ENCODE data around the gene FYCO1. TPM values are rescaled to one million over a fixed set of nuclear protein-coding genes. Genes with fewer than 3 reads are reported as not detected.
"Not testable (repeated sequence)": the region's sequence is repeated elsewhere in the genome, so short reads cannot be mapped to it uniquely, and the experiment has no call there.

Gene FYCO1
- 21.2 and 22.6 TPM in 2 replicates for total RNA-seq

DNA sequence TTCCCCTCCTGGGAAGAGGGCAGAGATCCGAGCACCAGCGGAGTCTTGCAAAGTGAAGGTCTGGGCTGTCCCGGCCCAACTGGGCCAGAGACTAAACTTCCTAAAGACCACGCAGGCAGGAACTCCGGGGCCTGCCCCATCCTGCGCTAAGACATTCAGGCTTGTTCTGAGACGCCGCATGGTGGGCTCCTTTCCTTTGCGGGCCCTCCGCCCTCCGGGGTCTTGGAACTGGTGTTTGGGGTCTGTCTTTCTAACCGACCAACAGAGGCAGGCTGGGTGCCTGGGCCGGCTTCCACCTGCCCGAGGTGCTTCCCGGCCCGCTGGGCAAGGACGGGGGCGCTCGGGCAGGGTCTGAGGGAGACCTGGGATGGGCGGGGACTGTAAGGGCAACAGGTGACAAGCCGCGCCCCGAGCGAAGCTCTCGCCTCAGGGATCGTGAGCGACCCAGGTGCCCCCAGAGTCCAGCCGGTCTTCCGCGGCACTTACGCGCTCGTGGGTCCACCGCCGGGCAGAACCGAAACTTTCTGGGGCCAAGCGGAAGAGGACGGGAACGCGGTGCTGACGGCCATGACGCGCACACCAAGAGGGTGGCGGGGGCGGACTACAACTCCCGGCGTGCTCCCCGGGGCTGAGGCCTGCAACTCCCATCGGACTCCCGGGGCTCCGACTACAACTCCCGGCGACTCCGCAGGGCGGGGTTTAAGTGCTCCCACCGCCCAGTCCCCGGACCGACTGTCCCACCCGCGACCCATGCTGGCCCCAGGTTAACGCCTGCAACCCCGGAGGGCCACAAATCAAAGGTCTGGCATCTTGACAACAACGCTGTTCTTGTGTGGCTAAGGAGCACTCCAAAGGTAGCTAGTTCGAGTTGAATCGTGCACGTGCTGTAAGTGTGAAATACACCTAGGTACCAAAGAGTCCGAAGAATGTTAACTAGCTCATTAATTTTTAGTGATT is at the start of gene FYCO1:
TSS of gene FYCO1 (minus strand) at position 589 of the 957 bp plus-strand sequence. CDS start 10,914 bp downstream, outside the sequence.
- peak; percentile 60 for DNase-seq (ENCODE audit: low read depth, low spot score)

DNA sequence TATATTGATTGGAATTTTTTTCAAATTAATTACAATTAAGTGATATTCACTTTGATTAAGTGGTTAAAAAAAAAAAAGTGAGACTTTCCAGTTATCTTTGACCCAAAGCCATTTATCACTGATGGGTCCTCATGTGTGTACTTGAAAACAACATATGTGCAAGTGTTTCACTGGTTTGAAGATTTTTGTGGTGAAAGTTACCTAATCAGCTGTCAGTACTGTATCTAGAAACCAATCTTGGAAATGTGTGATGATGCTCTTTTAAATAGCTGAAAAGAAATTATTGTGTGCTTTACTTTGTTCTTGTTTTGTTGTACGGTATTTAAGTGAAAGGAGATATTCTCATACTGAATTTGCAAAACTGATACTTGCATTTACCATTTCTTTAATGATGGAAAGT is 43.3 kb upstream of the FYCO1 start:
- DNase-seq (ENCODE audit: low read depth, low spot score) = no peak

DNA sequence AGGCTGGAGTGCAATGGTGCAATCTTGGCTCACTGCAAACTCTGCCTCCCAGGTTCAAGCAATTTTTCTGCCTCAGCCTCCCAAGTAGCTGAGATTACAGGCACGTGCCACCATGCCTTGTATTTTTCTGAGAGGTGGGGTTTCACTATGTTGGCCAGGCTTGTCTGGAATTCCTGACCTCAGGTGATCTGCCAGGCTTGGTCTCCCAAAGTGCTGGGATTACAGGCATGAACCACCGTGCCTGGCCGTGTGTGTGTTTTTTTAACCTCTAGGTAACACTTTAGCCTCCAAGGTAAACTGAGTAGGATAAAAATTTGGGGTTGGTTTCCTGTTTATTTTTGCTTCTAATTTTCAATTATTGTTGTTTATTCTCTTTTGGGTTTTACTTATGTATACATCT is 42.4 kb upstream of the FYCO1 start:
- DNase-seq (ENCODE audit: low read depth, low spot score) = not testable (repeated sequence)

DNA sequence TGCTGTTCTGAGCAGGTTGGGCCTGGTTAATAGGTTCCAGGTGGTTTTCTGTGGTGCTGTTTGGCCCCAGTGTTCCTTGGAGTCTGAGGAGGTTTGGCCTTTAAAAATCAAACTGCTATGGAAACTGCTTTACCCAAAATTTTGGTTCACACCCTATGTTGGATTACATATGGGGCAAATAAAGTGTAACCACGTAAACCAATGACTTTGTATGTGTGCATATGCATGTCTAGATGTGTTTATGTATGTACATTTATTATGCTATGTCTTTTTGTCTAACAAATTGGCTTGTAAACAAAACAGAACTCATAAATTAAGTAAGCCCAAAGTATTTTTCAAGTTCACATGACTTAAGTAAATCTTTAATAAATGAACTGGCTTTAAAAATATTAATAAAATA is 40.6 kb upstream of the FYCO1 start:
- DNase-seq (ENCODE audit: low read depth, low spot score) = no peak

DNA sequence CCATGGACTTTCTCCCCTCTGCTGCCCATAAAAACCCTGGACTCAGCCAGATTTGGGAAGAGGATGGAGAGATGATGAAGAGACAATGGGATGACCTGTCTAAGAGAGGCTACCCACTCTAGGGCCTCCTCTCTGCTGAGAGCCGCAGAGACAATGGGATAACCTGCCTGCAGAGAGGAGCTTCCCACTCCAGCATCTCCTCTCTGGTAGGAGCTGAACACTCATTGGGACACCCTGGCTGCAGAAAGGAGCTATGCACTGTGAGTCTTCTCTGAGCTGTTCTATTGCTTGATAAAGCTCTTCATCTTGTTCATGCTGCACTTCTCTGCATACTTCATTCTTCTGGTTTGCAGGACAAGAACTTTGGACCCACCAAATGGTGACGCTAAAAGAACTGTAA is 36.1 kb upstream of the FYCO1 start:
- no peak for DNase-seq (ENCODE audit: low read depth, low spot score)

DNA sequence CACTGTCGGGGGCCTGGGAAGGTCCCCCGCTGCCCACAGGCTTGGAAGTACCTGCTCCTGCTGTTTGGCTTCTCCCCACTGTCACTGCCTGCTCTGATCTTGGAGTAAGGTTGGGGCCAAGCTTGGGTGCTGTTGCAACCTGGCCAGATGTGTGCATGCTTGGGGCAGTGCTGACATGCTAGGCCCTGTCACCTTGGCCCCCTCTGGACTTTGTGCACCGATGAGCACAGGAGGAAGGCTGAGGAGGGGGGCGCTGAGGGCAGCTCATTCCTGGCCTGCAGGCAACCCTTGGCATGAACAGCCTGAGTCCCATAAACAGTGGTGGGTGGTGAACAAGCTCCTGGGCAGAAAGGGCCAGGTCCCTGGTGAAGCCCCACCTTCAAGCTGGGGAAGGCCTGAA is 35.6 kb upstream of the FYCO1 start:
- DNase-seq (ENCODE audit: low read depth, low spot score) = no peak

DNA sequence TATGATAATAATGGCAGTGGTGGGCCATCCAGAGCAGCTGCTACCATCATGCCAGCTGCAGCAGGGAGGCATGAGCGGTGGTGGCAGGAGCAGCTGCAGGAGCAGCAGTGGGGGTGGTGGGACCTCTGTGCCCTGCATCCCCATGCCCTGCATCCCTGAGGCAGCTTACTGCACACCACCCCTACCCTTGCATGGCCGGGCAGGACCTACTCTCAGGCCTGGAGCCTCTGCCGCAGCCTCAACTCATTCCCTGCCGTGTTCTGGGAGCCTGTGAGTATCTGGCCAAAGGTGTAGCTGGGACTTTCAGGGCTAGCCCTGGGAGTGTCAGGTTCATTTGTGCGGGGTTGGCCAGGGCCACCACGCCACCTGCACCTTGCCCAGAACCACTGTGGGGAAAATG is 35.0 kb upstream of the FYCO1 start:
- no peak for DNase-seq (ENCODE audit: low read depth, low spot score)

DNA sequence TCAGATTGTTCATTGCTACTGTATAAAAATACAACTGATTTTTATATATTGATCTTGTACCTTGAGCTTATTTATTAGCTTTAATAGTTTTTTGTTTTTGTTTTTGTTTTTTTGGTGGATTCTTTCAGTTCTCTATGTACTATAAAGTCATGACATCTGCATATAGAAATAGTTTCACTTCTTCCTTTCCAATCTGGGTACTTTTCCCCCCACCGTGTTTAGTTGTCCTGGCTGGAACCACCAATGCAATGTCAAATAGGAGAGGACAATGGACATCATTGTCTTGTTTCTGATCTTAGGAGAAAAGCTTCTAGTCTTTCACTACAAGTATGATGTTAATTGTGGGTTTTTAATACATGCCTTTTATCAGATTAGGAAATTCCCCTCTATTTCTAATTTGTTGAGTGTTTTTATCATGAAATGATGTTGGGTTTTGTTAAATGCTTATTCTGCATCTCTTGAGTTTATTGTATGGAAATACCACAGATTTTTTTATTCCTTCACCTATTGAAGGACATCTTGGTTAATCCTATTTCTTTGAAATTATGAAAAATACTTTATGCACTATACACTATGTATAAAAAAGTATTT is 34.4 kb upstream of the FYCO1 start:
- DNase-seq (ENCODE audit: low read depth, low spot score) = no peak

DNA sequence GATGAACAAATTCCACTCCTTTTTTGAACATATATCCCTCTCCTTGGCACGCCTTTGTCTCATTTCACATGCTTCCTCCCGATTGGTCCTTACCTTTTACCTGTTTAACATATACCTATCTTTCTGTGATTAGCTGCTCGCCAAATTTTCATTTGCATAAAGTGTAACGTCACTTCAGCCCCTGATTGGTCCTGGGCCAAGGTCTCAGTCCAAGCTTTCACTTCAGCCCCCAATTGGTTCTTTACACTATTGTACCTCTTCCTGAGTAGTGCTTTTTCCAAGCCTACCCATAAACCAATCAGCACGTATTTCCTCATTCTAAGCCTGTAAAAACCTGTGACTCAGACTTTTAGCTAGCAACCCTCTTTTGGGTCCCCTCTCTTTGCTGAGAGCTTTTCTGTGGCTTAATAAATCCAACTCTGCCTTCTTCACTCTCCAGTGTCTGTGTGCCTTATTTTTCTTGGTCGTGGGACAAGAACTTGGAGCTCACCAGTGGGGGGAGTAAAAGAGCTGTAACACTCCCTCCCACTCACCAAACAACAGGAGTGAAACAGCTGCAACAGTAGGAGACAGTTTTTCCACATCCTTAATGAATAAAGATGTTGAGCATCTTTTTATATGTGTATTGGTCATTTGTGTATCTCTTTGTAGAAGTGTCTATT is 32.2 kb upstream of the FYCO1 start:
- DNase-seq (ENCODE audit: low read depth, low spot score) = no peak

DNA sequence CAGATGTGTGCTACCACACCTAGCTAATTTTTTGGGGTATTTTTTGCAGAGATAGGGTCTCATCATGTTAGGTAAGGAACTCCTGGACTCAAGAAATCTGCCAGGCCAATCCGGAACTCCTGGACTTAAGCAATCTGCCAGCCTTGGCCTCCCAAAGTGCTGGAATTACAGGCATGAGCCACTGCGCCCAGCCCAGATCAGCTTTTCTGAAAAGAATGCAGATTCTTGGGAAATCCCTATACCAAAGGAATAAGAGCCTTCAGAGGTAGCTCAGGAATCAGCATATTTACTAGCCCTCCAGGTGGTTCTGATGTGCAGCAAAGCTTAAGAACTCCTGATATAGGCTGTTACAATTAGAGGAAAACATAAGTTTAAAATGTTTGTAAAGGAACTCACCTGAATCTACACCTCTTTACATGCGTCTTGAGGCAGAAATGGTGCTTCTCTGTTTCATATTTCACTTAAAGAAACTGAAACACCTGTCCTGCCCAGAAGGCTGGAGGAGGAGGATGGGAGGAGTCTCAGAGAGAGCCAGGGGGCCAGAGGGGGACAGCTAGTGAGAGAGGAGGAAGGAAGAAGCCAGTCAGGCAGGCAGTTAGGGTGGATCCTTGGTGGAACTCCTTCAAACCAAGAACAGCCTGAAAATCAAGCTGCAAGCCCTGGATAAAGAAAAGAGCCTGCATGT is 31.5 kb upstream of the FYCO1 start, which contains the start of gene XCR1:
TSS of gene XCR1 (minus strand) at position 463 of the 685 bp plus-strand sequence. CDS start 5,536 bp downstream, outside the sequence.
- no peak for DNase-seq (ENCODE audit: low read depth, low spot score)

DNA sequence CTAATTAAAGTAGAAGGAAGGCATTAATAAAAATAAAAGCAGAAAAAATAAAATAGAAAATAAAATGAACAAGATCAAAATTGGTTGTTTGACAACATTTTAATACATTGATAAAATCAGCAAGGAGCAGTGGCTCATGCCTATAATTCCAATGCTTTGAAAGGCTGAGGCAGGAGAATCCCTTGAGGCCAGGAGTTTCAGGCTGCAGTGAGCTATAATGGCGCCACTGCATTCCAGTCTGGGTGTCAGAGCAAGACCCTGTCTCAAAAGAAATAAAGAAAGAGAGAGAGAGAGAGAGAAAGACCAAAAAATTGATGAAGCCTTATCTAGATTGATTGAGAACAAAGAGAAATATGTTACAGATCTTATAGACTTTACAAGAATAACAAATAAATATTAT is 29.5 kb upstream of the FYCO1 start:
- no peak for DNase-seq (ENCODE audit: low read depth, low spot score)

DNA sequence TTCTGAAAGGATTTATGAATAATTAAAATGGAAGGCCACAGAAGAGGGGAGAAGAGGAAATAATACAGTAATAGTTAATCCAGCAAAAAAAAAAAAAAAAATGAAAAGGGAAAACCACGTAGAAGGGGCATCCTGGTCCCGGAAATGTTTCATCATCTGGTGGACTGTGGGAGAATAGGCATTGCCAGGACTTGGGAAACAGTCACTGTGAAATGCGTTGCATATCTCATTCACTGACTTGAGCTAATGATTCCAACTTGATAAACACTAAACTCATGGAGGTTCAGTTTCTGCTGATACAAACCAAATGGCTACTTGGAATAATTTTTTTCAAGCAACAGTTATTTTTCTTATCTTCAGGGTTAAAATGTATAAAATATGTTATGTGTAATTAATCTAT is 28.5 kb upstream of the FYCO1 start:
- DNase-seq (ENCODE audit: low read depth, low spot score) = peak; percentile 3

DNA sequence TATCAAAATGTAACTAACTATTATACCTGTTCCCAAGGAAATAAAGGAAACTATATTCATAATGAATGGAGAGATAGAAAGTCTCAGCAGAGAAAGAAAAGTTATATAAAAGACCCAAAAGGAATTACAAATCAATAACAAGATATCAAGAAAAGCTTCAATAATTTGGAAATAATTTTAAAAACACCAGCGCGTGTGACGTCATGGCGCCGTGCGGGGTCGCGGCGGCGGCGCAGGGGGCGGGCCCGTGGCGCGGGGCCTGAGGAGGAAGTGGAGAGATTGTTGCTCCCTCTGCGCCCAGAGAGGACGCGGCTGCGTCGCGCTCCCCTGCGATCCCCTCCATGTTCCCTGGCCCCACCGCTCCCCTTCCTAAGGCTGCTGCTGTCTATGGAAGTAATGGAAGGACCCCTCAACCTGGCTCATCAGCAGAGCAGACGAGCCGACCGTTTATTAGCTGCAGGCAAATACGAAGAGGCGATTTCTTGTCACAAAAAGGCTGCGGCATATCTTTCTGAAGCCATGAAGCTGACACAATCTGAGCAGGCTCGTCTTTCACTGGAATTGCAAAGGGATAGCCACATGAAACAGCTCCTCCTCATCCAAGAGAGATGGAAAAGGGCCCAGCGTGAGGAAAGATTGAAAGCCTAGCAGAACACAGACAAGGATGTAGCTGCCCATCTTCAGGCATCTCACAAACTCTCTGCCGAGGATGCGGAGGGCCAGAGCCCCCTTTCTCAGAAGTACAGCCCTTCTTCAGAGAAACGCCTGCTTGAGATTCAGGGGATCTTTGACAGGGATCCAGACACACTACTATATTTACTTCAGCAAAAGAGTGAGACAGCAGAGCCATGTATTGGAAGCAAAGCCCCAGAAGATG is 27.5 kb upstream of the FYCO1 start:
- no peak for DNase-seq (ENCODE audit: low read depth, low spot score)

DNA sequence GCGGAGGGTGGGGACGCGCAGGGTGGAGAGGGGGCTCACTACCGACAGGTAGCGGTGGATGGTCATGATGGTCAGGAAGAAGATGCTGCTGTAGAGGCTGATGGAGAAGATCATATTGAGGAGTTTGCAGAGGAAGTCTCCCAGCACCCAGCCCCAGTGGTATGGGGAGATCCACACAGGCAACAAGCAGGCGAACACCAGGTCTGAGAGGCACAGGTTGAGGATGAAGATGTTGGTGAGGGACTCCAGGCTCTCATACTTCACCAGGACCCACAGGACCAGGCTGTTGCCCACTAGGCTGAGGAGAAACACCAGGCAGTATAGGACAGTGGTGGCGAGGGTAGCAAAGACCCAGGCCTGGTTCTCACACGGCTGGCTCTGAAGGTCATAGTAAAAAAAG is 25.9 kb upstream of the FYCO1 start:
- no peak for DNase-seq (ENCODE audit: low read depth, low spot score)

DNA sequence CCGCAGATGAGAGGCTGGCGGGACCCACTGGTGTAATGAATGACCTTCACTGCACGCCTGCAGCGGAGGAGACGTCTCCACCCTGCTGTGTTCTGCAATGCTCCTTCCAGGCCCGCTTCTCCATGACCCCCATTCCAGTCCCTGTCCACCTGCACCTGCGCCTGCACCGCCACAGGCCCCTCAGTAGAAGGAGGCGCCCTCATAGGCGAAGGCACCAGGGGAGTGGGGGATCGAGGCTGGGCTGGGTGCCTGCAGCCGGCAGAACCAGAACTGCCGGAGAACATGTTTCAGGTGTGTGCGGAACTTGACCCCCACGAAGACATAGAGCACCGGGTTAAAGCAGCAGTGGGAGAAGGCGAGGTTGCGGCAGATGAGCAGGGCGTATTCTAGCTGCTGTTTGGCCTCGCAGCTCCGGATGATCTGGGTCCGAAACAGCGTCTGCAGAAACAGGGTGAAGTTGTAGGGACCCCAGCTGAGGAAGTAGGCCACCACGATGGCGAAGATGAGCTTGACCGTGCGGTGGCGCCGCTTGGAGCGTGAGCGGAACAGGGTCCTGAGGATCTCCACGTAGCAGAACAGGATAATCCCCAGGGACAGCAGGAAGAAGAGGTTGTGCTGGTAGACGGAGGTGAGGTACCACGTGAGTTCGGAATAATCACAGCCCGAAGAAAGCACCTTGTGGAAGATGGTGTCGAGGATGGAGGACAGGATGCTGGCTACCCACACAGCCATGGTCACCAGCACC is 25.3 kb upstream of the FYCO1 start:
- no peak for DNase-seq (ENCODE audit: low read depth, low spot score)

DNA sequence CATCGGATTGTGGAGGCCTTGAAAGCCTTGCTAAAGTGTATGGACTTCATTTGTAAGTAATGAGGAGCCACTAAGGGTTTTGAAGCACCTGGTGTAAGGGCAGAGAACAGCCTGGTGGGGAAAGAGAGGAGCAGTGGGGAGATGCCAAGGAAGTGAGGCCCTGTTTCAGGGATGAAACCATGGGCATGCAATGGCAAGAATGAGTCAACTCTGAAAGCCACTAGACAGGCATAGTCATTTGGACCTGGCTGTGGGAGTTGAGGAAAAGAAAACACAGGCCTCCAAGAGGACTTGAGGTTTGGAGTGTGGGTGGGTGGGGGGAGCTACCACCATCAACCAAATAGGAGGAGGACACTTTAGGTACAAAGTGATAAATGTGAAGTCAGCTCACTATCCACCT is 24.1 kb upstream of the FYCO1 start:
- DNase-seq (ENCODE audit: low read depth, low spot score) = no peak

DNA sequence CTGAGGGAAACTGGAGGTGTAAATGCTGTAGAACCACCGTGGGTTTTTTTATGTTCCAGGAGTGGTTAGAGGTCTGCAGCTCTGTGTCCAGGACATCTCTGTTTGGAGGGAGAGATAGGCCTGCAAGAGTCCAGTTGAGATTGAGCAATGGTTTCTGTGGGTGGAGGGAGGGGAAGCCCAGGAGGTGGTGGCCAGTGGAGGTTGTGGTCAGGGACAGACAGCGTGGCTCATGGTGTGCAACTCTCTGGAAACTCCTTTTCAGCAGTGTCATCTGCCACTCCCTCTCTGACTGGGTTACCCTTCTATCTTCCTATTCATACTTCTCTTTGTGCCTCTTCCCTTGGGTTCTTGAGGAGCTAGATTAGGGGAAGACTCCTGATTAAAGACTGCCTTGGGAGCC is 22.1 kb upstream of the FYCO1 start:
- no peak for DNase-seq (ENCODE audit: low read depth, low spot score)

DNA sequence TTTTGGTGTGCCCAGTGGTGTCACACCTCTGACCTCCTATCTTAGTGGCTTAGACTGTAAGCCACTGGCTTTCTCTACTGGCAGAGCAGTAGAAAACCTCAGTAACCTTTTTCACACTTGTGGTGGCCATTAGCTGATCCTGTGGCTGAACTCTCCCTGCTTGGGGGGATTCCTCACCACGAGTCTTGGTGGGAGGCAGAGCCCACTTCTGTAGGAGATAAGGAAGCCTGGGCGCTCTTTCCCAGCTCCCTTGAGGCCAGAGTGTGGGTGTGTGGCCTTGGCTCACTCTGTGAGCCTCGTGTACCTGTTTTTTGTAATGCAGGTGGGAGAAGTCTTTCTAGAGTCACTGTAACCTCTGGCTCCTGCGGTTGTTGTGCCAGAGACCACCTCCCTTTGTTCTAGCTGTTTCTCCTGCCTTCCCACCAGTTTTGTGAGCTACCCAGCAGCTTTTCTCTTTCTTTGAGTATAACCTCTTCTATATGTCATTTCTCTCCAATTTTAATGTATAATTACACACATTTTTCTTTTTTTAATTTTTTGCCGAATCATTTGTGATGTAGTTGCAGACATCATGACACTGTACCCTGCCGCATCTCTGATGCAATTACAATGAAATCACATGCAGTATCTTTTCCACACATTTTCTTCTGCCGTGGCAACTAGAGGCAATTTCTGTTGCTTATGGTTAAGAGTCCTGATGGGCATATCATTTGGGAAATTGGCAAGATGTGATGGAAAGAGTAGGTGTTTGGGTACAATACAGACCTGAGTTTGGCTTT is 17.9 kb upstream of the FYCO1 start:
- no peak for DNase-seq (ENCODE audit: low read depth, low spot score)

DNA sequence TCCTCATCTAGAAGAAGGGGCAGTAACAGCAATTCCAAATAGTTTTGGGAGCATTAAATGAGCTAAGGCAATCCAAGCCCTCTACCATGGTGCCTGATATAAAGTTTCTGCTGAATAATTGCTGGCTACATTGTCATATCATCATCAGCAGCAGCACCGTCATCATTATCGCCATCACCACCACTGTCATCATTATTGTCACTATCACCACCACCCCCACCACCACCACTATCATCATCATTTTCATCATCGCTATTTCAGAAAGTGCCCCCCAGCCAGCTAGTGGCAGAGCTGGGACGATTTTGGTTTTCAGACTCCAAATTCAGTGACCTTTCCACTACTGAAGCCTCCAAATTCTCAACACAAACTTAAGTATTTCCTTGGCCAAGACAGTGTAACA is 16.6 kb upstream of the FYCO1 start:
- no peak for DNase-seq (ENCODE audit: low read depth, low spot score)
